Pericardium fibroblast (primary cell): ENCODE data around the gene S100A13. TPM values are rescaled to one million over a fixed set of nuclear protein-coding genes. Genes with fewer than 3 reads are reported as not detected.

Experiments used
- total RNA-seq: library from RNA; depleted of rRNA; stranded (reverse); fragments of >200 nt; gene quantifications from 2 replicates; pipeline ENCODE4 v1.2.3, GENCODE V29; 2015

S100A13 gene
- 178 and 215 TPM in 2 replicates for total RNA-seq

GRCh38 chr1:153626904-153627714 is at the start of gene S100A13:
Gene S100A13, minus strand, starts transcription at chr1:153627505. Its CDS starts 1,033 bp downstream, at chr1:153626472.

GRCh38 chr1:153670859-153671627 is 43.7 kb upstream of the S100A13 start, which contains the start of gene ILF2:
Gene ILF2, minus strand, starts transcription at chr1:153670993. Its CDS starts 71 bp downstream, at chr1:153670922.

GRCh38 chr1:153658400-153659174 is 31.3 kb upstream of the S100A13 start, which contains the start of gene SNAPIN:
Gene SNAPIN, plus strand, starts transcription at chr1:153658703. Its CDS starts 41 bp downstream, at chr1:153658744.

GRCh38 chr1:153633754-153634665 is 6.7 kb upstream of the S100A13 start, which contains the start of gene CHTOP:
Gene CHTOP, plus strand, starts transcription at chr1:153634066. Its CDS starts 2,523 bp downstream, at chr1:153636589.

DNA sequence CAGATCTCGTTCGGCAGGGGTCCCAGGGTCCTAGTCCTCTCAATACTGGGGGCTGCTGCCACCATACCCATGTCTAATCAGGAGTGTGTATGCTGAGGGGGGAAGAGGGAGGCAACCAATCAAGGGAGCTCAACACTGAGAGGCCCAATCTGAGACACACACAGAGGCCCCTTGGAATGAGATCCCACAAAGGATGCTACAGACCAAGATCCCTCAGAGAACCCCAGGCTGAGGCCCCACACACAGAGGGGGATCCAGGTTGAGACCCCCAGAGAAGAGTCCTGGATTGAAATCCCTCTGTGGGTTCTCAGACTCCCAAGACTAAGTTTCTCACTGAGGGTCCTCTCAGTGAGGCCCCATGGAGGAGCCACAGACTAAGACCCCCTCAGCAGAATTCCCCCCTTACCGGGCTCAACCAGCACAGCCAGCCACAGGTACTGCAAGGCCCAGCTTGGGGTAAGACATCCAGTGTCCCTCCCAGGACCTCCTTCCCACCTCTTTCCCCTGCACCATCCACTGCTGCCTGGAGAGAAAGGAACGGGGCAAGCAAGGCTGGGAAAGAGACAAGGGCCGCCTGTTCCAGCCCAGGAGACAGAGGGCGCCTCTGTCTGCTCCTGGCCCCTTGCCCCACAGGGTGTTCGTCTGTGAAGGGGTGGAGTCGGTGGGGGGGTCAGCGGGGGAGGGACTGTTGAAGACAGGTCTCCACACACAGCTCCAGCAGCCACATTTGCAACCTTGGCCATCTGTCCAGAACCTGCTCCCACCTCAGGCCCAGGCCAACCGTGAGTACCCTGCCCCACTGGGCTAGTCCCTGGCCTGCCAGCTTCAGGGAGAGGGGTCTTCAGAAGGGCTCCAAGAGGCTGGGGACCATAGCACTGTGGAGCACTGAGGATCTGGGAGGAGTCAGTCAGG is 666 bp upstream of the S100A13 start, which contains the start of gene S100A1:
Gene S100A1, plus strand, starts transcription at position 720 of the 912 bp plus-strand sequence. CDS start 2,088 bp downstream, outside the sequence.

GRCh38 chr1:153616144-153616916 is 11.0 kb downstream of the S100A13 start, which contains the start of gene S100A14:
Gene S100A14, minus strand, starts transcription at chr1:153616325. Its CDS starts 467 bp downstream, at chr1:153615858.

DNA sequence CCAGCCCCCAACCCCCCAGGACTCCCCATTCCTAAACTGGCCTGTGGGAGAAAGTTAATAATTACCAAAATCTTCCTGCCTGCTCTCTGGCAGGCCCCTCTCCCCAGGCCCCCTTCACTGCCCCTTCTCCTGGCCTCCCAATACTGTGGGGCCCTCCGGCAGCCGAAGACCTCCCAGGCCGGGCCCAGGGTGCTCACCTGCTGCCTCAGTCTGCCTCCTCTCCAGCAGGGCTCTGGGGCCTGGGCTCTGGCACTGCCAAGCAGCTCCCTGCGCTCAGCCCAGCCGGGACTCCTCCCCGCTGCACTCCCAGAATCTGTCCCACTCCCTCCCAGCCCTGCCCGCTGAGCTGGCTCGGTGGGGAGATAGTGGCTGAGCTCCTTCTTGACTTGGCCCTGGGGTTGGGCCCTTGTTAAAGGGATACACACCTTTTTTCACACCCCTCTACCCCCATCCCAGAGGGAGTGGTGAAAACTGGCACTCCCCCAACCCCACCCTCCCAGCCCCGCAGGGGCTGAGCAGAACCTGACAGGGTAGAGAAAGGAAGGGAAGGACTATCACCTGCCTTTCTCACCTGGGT is 14.5 kb downstream of the S100A13 start, which contains the start of gene S100A16:
Gene S100A16, minus strand, starts transcription at position 383 of the 577 bp plus-strand sequence. CDS start 4,986 bp downstream, outside the sequence.

Other genes starting within 250 kb of the S100A13 start
- not detected in 2 replicates for gene S100A8, start 236.4 kb downstream of the S100A13 start, total RNA-seq
- not detected in 2 replicates for gene S100A7A, start 211.0 kb downstream of the S100A13 start, total RNA-seq
- not detected in 2 replicates for gene S100A7, start 166.9 kb downstream of the S100A13 start, total RNA-seq
- 841 and 1,509 TPM in 2 replicates for gene S100A6, start 91.5 kb downstream of the S100A13 start, total RNA-seq
- not detected in 2 replicates for gene S100A5, start 86.6 kb downstream of the S100A13 start, total RNA-seq
- 33.4 and 191 TPM in 2 replicates for gene S100A4, start 81.7 kb downstream of the S100A13 start, total RNA-seq
- gene S100A3, start 78.2 kb downstream of the S100A13 start, total RNA-seq: 2.5 and 10.0 TPM in 2 replicates
- gene S100A2, start 61.7 kb downstream of the S100A13 start, total RNA-seq: not detected in 2 replicates
- 169 and 192 TPM in 2 replicates for gene S100A16, start 14.4 kb downstream of the S100A13 start, total RNA-seq
- not detected in 2 replicates for gene S100A14, start 11.2 kb downstream of the S100A13 start, total RNA-seq
- gene S100A1, start 929 bp upstream of the S100A13 start, total RNA-seq: 0.12 and 0.17 TPM in 2 replicates
- gene CHTOP, start 6.6 kb upstream of the S100A13 start, total RNA-seq: 22.6 and 28.5 TPM in 2 replicates
- 59.2 and 71.2 TPM in 2 replicates for gene SNAPIN, start 31.2 kb upstream of the S100A13 start, total RNA-seq
- 107 and 114 TPM in 2 replicates for gene ILF2, start 43.5 kb upstream of the S100A13 start, total RNA-seq
- 46.2 and 84.8 TPM in 2 replicates for gene NPR1, start 51.2 kb upstream of the S100A13 start, total RNA-seq
- gene INTS3, start 100.5 kb upstream of the S100A13 start, total RNA-seq: 26.0 and 38.2 TPM in 2 replicates
- 53.7 and 65.2 TPM in 2 replicates for gene SLC27A3, start 147.9 kb upstream of the S100A13 start, total RNA-seq